Tibial artery (tissue), 4 donors: Measurements from ENCODE around the gene INPP5A.

Experiments used
- DNase-seq, 2 donors: peaks; one replicate each; pipeline ENCODE4 v3.0.0-alpha.2; 2019
- H3K27ac ChIP-seq, 2 donors: fragments of 200-600 bp; sonication (generic) in 1 of 2; 1 replicate in 1 of 2; 2 replicates in 1 of 2; pipeline ENCODE4 v1.5.1; 2018 to 2019; ENCODE audit warnings: mild to moderate bottlenecking in 1 of 2
- H3K27me3 ChIP-seq, 2 donors: fragments of 200-600 bp; sonication (generic) in 1 of 2; one replicate each; pipeline versions ENCODE4 v1.5.1 to v1.6.0; 2016 to 2019
- H3K36me3 ChIP-seq, 3 donors: fragments of 200-600 bp; sonication (generic) in 2 of 3; one replicate each; pipeline ENCODE4 v1.5.1; 2016 to 2019; ENCODE audit warnings: mild to moderate bottlenecking in 2 of 3
- H3K4me1 ChIP-seq, 4 donors: fragments of 200-600 bp; sonication (generic) in 2 of 4; 1 replicate in 3 of 4; 2 replicates in 1 of 4; pipeline ENCODE4 v1.5.1; 2016 to 2019
- H3K4me3 ChIP-seq, 2 donors: fragments of 200-600 bp; sonication (generic) in 1 of 2; 1 replicate in 1 of 2; 2 replicates in 1 of 2; pipeline ENCODE4 v1.5.1; 2018 to 2019; ENCODE audit warnings: mild to moderate bottlenecking in 2 of 2
- H3K9me3 ChIP-seq, 3 donors: fragments of 200-600 bp; sonication (generic) in 1 of 3; one replicate each; pipeline ENCODE4 v1.5.1; 2016 to 2019
- intact Hi-C: fragments of 100-400 bp; cut with DNase I; formaldehyde crosslinking; loops from one replicate; pipeline ENCODE4 v1.15.0; 2023; ENCODE audit warnings: low total_unique reads
- TF ChIP-seq, protein P1 (sequence below), 2 experiments: fragments of 200-600 bp in 1 of 2; fragments of 450-650 bp in 1 of 2; IDR thresholded peaks; one replicate each; pipeline ENCODE4 v1.5.1; 2017 to 2019; ENCODE audit warnings: antibody characterized with exemption in 2 of 2, mild to moderate bottlenecking in 1 of 2, moderate library complexity in 1 of 2

The INPP5A gene

DNA sequence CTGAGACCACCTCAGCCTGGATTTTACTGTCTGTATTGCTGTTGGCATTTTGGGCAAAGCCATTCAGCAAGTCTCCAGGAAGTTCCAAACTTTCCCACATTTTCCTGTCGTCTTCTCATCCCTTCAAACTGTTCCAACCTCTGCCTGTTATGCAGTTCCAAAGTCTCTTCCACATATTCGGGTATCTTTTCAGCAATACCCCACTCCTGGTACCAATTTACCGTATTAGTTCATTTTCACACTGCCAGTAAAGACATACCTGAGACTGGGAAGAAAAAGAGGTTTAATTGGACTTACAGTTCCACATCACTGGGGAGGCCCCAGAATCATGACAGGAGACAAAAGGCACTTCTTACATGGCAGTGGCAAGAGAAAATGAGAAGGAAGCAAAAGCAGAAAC is 62.8 kb downstream of the INPP5A start:
- intact Hi-C loops = no loop called here
- Histone ChIP-seq H3K36me3 (no peaks in the 10 kb centered on the region), H3K4me1 (peaks cover 0 to 94% (median 40%) of the 10 kb centered on the region in 4 donors), H3K9me3 (no peaks in the 10 kb centered on the region), H3K27me3 (no peaks in the 10 kb centered on the region), H3K4me3 (no peak overlapping the region), H3K27ac (no peak overlapping the region)
- no peak for DNase-seq
- TF ChIP-seq, protein P1, sequence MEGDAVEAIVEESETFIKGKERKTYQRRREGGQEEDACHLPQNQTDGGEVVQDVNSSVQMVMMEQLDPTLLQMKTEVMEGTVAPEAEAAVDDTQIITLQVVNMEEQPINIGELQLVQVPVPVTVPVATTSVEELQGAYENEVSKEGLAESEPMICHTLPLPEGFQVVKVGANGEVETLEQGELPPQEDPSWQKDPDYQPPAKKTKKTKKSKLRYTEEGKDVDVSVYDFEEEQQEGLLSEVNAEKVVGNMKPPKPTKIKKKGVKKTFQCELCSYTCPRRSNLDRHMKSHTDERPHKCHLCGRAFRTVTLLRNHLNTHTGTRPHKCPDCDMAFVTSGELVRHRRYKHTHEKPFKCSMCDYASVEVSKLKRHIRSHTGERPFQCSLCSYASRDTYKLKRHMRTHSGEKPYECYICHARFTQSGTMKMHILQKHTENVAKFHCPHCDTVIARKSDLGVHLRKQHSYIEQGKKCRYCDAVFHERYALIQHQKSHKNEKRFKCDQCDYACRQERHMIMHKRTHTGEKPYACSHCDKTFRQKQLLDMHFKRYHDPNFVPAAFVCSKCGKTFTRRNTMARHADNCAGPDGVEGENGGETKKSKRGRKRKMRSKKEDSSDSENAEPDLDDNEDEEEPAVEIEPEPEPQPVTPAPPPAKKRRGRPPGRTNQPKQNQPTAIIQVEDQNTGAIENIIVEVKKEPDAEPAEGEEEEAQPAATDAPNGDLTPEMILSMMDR (IDR thresholded peaks at IDR 0.05) = no peak

DNA sequence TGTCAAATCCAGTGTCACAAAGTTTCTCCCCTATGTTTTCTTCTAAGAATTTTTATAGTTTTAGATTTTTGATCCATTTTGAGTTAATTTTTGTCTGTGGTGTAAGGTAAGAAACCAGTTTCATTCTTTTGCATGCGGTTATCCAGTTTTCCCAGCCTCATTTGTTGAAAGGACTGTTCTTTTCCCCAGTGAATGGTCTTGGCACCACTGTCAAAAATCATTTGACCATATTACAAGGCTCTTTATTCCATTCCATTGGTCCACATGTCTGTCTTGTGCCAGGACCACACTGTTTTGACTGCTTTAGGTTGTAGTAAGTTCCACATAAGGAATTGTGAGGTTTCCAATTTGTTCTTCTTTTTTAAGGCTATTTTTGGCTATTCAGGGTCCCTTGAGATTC is 64.0 kb downstream of the INPP5A start:
- no peak for DNase-seq
- Histone ChIP-seq H3K27ac (no peak overlapping the region), H3K36me3 (no peaks in the 10 kb centered on the region), H3K4me1 (peaks cover 6 to 94% (median 43%) of the 10 kb centered on the region in 4 donors), H3K27me3 (no peaks in the 10 kb centered on the region), H3K9me3 (no peaks in the 10 kb centered on the region), H3K4me3 (no peak overlapping the region)
- TF ChIP-seq, protein P1 (IDR thresholded peaks at IDR 0.05) = no peak
- intact Hi-C loops = no loop called here

DNA sequence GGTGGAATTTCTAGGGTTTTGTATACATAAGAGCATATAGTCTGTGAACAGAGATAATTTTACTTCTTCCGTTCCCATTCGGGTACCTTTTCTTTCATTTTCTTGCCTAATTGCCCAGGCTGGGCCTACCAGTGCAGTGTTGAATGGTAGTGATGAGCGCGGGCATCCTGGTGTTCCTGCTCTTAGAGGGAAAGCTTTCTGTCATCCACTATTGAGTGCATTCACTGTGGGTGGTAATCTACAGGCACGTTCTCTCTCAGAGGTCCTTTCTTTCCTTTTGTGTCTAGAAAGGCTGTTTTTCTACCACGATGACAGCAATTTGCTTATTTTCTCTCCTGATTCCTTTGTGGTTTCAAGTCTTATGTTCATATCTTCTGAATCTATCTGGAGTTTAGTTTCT is 65.0 kb downstream of the INPP5A start:
- TF ChIP-seq, protein P1 (IDR thresholded peaks at IDR 0.05) = no peak
- H3K27ac ChIP-seq = no peak overlapping the region
- DNase-seq = no peak
- no peaks in the 10 kb centered on the region for H3K27me3 ChIP-seq
- peaks cover 11 to 94% (median 45%) of the 10 kb centered on the region in 4 donors for H3K4me1 ChIP-seq
- H3K9me3 ChIP-seq = no peaks in the 10 kb centered on the region
- no peak overlapping the region for H3K4me3 ChIP-seq
- no peaks in the 10 kb centered on the region for H3K36me3 ChIP-seq
- intact Hi-C loops = no loop called here

DNA sequence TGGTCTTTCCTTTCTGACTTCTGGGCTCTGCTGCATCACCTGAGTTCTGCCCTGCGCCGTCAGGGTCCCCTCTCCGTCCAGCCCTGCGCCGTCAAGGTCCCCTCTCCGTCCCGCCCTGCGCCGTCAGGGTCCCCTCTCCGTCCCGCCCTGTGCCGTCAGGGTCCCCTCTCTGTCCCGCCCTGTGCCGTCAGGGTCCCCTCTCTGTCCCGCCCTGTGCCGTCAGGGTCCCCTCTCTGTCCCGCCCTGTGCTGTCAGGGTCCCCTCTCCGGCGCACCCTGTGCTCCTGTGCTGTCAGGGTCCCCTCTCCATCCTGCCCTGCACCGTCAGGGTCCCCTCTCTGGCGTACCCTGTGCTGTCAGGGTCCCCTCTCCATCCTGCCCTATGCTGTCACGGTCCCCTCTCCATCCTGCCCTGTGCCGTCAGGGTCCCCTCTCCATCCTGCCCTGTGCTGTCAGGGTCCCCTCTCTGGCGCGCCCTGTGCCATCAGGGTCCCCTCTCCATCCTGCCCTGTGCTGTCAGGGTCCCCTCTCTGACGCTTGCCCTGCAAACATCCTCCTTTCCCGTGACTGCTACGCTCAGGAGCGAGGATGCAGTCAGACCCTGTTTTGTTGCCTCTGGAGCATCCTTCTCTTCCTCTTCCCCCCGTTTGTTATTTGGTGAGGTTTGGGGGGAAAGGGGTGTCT is 66.4 kb downstream of the INPP5A start:
- DNase-seq = no peak
- no peak overlapping the region for H3K27ac ChIP-seq
- peaks cover 11 to 92% (median 50%) of the 10 kb centered on the region in 4 donors for H3K4me1 ChIP-seq
- intact Hi-C loops = no loop called here
- no peaks in the 10 kb centered on the region for H3K27me3 ChIP-seq
- H3K36me3 ChIP-seq = no peaks in the 10 kb centered on the region
- no peaks in the 10 kb centered on the region for H3K9me3 ChIP-seq
- H3K4me3 ChIP-seq = no peak overlapping the region
- TF ChIP-seq, protein P1 (IDR thresholded peaks at IDR 0.05) = no peak

DNA sequence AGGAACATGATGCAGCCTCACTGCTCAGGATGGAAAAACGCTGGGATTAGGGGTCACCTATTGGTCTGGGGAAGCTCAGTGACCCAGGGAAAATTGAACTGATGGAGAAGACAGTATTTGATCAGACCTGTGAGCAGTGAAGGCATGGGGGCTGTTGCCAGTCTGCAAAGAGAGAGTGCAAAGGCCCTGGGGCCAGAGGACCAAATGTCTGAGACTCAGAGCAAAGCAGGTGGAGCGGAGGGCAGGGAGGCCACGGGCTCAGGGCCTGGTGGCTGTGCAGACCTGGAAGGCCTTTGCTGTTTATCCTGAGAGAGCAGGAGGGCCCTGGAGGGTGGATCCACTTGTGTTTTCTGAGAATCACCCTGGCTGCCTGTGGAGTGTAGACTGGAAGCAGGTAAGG is 67.1 kb downstream of the INPP5A start:
- TF ChIP-seq, protein P1 (IDR thresholded peaks at IDR 0.05) = no peak
- no peak overlapping the region for H3K27ac ChIP-seq
- no peaks in the 10 kb centered on the region for H3K36me3 ChIP-seq
- intact Hi-C loops = no loop called here
- no peak for DNase-seq
- H3K4me1 ChIP-seq = peaks cover 11 to 85% (median 49%) of the 10 kb centered on the region in 4 donors
- no peak overlapping the region for H3K4me3 ChIP-seq
- no peaks in the 10 kb centered on the region for H3K9me3 ChIP-seq
- no peaks in the 10 kb centered on the region for H3K27me3 ChIP-seq
